Measurements from ENCODE around the gene SETBP1.

Gene SETBP1

GRCh38 chr18:44731530-44732237, 51.0 kb downstream of the SETBP1 start:
- no peak for DNase-seq (ENCODE audit: low read depth in 2 of 2)

GRCh38 chr18:44732238-44732563, 51.5 kb downstream of the SETBP1 start:
- no peak for DNase-seq (ENCODE audit: low read depth in 2 of 2)

- DNase-seq (ENCODE audit: low read depth in 2 of 2), result no peak
Measured at GRCh38 chr18:44732599-44732998, 51.9 kb downstream of the SETBP1 start.

GRCh38 chr18:44733069-44733753, 52.5 kb downstream of the SETBP1 start:
- DNase-seq (ENCODE audit: low read depth in 2 of 2), result peak; percentile 81

- no peak for DNase-seq (ENCODE audit: low read depth in 2 of 2)
Measured at GRCh38 chr18:44733754-44734465, 53.2 kb downstream of the SETBP1 start.

- DNase-seq (ENCODE audit: low read depth in 2 of 2), result no peak
Measured at GRCh38 chr18:44735096-44735495, 54.4 kb downstream of the SETBP1 start.

- DNase-seq (ENCODE audit: low read depth in 2 of 2), result no peak
Measured at GRCh38 chr18:44736664-44737380, 56.1 kb downstream of the SETBP1 start.

GRCh38 chr18:44737623-44738022, 56.9 kb downstream of the SETBP1 start:
- DNase-seq (ENCODE audit: low read depth in 2 of 2), result no peak

GRCh38 chr18:44740000-44740399, 59.3 kb downstream of the SETBP1 start:
- DNase-seq (ENCODE audit: low read depth in 2 of 2), result no peak

- DNase-seq (ENCODE audit: low read depth in 2 of 2), result no peak
Measured at GRCh38 chr18:44741085-44741484, 60.4 kb downstream of the SETBP1 start.

- no peak for DNase-seq (ENCODE audit: low read depth in 2 of 2)
Measured at GRCh38 chr18:44741511-44741910, 60.8 kb downstream of the SETBP1 start.

GRCh38 chr18:44742126-44742525, 61.4 kb downstream of the SETBP1 start:
- DNase-seq (ENCODE audit: low read depth in 2 of 2), result no peak

- DNase-seq (ENCODE audit: low read depth in 2 of 2), result no peak
Measured at GRCh38 chr18:44742718-44743311, 62.1 kb downstream of the SETBP1 start.

- no peak for DNase-seq (ENCODE audit: low read depth in 2 of 2)
Measured at GRCh38 chr18:44743631-44744030, 62.9 kb downstream of the SETBP1 start.

GRCh38 chr18:44744161-44745121, 63.8 kb downstream of the SETBP1 start:
- no peak for DNase-seq (ENCODE audit: low read depth in 2 of 2)

GRCh38 chr18:44747157-44747556, 66.5 kb downstream of the SETBP1 start:
- DNase-seq (ENCODE audit: low read depth in 2 of 2), result no peak

- no peak for DNase-seq (ENCODE audit: low read depth in 2 of 2)
Measured at GRCh38 chr18:44748582-44748981, 67.9 kb downstream of the SETBP1 start.

- DNase-seq (ENCODE audit: low read depth in 2 of 2), result no peak
Measured at GRCh38 chr18:44750774-44751173, 70.1 kb downstream of the SETBP1 start.

- DNase-seq (ENCODE audit: low read depth in 2 of 2), result no peak
Measured at GRCh38 chr18:44754567-44754966, 73.9 kb downstream of the SETBP1 start.

- no peak for DNase-seq (ENCODE audit: low read depth in 2 of 2)
Measured at GRCh38 chr18:44758861-44759631, 78.4 kb downstream of the SETBP1 start.
